H1 (cell line): ENCODE measurements around the gene KCNAB3. TPM values are rescaled to one million over a fixed set of nuclear protein-coding genes. Genes with fewer than 3 reads are reported as not detected.
A peak's percentile ranks its signal among the peaks of the same experiment; 100 is the strongest.

Source experiments
- CTCF ChIA-PET: fragments of 300-600 bp; sonication (Branson Sonifier 250); formaldehyde crosslinking; loops from one replicate; lab custom pipeline; 2021; ENCODE audit not compliant: partially characterized antibody; lab: Charles Lee
- POLR2A ChIA-PET: fragments of 300-600 bp; sonication (Branson Sonifier 250); formaldehyde crosslinking; loops from one replicate; lab custom pipeline; 2021; ENCODE audit warnings: inconsistent platforms; ENCODE audit not compliant: partially characterized antibody; lab: Charles Lee
- DNase-seq, 2 experiments: peaks; one replicate each; pipeline versions ENCODE4 v3.0.0 to v3.0.0-alpha.2; 2010 to 2022; ENCODE audit warnings: low spot score in 2 of 2, low read depth in 1 of 2, mixed read lengths in 1 of 2
- FAIRE-seq: peaks from 2 replicates; lab custom pipeline; 2011; peaks lifted over from hg19 to GRCh38; lab: Jason Lieb, UNC
- H2AFZ ChIP-seq: 2 replicates; pipeline ENCODE4 v1.8.1; 2012; ENCODE audit warnings: low read length, inconsistent platforms
- H2AK5ac ChIP-seq: 2 replicates; pipeline ENCODE4 v1.6.1; 2013; ENCODE audit warnings: low read depth, low read length
- H2BK120ac ChIP-seq: replicated peaks from 2 replicates; pipeline ENCODE3; 2013; ENCODE audit warnings: low read depth, low read length, inconsistent platforms
- H2BK12ac ChIP-seq: 2 replicates; pipeline ENCODE4 v1.6.1; 2013; ENCODE audit warnings: low read depth, low read length
- H2BK15ac ChIP-seq: 2 replicates; pipeline ENCODE4 v1.6.1; 2013; ENCODE audit warnings: low read length
- H2BK20ac ChIP-seq: 2 replicates; pipeline ENCODE4 v1.6.1; 2013; ENCODE audit warnings: low read length
- H2BK5ac ChIP-seq: 2 replicates; pipeline ENCODE4 v1.6.1; 2013; ENCODE audit warnings: low read depth, low read length
- H3K14ac ChIP-seq: 2 replicates; pipeline ENCODE4 v1.6.1; 2013; ENCODE audit warnings: inconsistent platforms; ENCODE audit not compliant: insufficient read length
- H3K18ac ChIP-seq: 2 replicates; pipeline ENCODE4 v1.6.1; 2013; ENCODE audit warnings: low read length; ENCODE audit errors: extremely low read depth
- H3K23ac ChIP-seq: 2 replicates; pipeline ENCODE4 v1.6.1; 2013; ENCODE audit warnings: inconsistent platforms; ENCODE audit not compliant: insufficient read length
- H3K23me2 ChIP-seq: 2 replicates; pipeline ENCODE4 v1.6.1; 2013; ENCODE audit warnings: low read depth, low read length
- H3K27ac ChIP-seq: 2 replicates; pipeline ENCODE4 v1.6.1; 2011; ENCODE audit warnings: low read depth, low read length, inconsistent platforms
- H3K27me3 ChIP-seq, 4 experiments: replicated peaks in 1 of 4; 1 replicate in 1 of 4; 2 replicates in 3 of 4; pipeline versions ENCODE4 v1.6.1 to v1.8.1; 2011 to 2013; ENCODE audit warnings: low read length in 3 of 4, mild to moderate bottlenecking in 3 of 4, inconsistent platforms in 2 of 4, mixed read lengths in 2 of 4, moderate library complexity in 1 of 4; ENCODE audit not compliant: control insufficient read depth in 3 of 4, insufficient read depth in 3 of 4; ENCODE audit errors: extremely low read depth in 1 of 4
- H3K36me3 ChIP-seq, 4 experiments: 2 replicates each; pipeline versions ENCODE4 v1.6.1 to v1.8.1; 2011 to 2013; ENCODE audit warnings: mild to moderate bottlenecking in 4 of 4, low read length in 3 of 4, moderate library complexity in 2 of 4, control low read depth in 1 of 4, inconsistent platforms in 1 of 4; ENCODE audit not compliant: insufficient read depth in 4 of 4, control insufficient read depth in 2 of 4
- H3K4ac ChIP-seq: replicated peaks from 2 replicates; pipeline ENCODE3; 2013; ENCODE audit warnings: low read length, low read depth, mixed read lengths, inconsistent platforms; ENCODE audit not compliant: insufficient read length
- H3K4me1 ChIP-seq, 4 experiments: replicated peaks in 1 of 4; 1 replicate in 1 of 4; 2 replicates in 3 of 4; pipeline versions ENCODE4 v1.6.1 to v1.8.1; 2011 to 2013; ENCODE audit warnings: low read length in 3 of 4, inconsistent platforms in 2 of 4, mixed read lengths in 1 of 4; ENCODE audit not compliant: insufficient read depth in 4 of 4, control insufficient read depth in 3 of 4
- H3K4me2 ChIP-seq, 2 experiments: 2 replicates each; pipeline versions ENCODE4 v1.6.1 to v1.8.1; 2011 to 2013; ENCODE audit warnings: low read depth in 2 of 2, low read length in 2 of 2, control low read depth in 1 of 2, inconsistent platforms in 1 of 2, mild to moderate bottlenecking in 1 of 2; ENCODE audit not compliant: insufficient read depth in 1 of 2
- H3K4me3 ChIP-seq, 4 experiments: fragments of 200-600, 300-600 bp in 1 of 4; sonication (generic), shearing (Covaris generic), sonication (Bioruptor Twin) in 1 of 4; 2 replicates each; pipeline versions ENCODE4 v1.5.1 to v1.8.1; 2011 to 2016; ENCODE audit warnings: low read length in 4 of 4, low read depth in 3 of 4, control low read depth in 2 of 4, inconsistent platforms in 2 of 4, mild to moderate bottlenecking in 2 of 4, mixed read lengths in 1 of 4, moderate library complexity in 1 of 4; ENCODE audit not compliant: insufficient read depth in 2 of 4; ENCODE audit errors: extremely low read depth in 1 of 4
- H3K56ac ChIP-seq: replicated peaks from 2 replicates; pipeline ENCODE3; 2013; ENCODE audit warnings: low read depth, mild to moderate bottlenecking, mixed read lengths, low read length, inconsistent platforms; ENCODE audit not compliant: insufficient read length
- H3K79me1 ChIP-seq: 2 replicates; pipeline ENCODE4 v1.6.1; 2013; ENCODE audit warnings: low read depth, low read length, control low read depth
- H3K79me2 ChIP-seq, 2 experiments: 2 replicates each; pipeline versions ENCODE4 v1.6.1 to v1.8.1; 2012 to 2013; ENCODE audit warnings: low read length in 2 of 2, mild to moderate bottlenecking in 2 of 2, inconsistent platforms in 1 of 2; ENCODE audit not compliant: insufficient read depth in 2 of 2, control insufficient read depth in 1 of 2
- H3K9ac ChIP-seq, 4 experiments: replicated peaks in 1 of 4; 1 replicate in 1 of 4; 2 replicates in 3 of 4; pipeline versions ENCODE4 v1.6.1 to v1.8.1; 2011 to 2013; ENCODE audit warnings: low read depth in 3 of 4, low read length in 3 of 4, control low read depth in 2 of 4, mild to moderate bottlenecking in 2 of 4, moderate library complexity in 2 of 4, inconsistent platforms in 1 of 4; ENCODE audit errors: extremely low read depth in 1 of 4
- H3K9me3 ChIP-seq, 2 experiments: 2 replicates each; pipeline versions ENCODE4 v1.6.1 to v1.8.1; 2012 to 2013; ENCODE audit warnings: mild to moderate bottlenecking in 2 of 2, moderate library complexity in 2 of 2, control low read depth in 1 of 2, inconsistent platforms in 1 of 2, low read depth in 1 of 2, low read length in 1 of 2, mixed read lengths in 1 of 2; ENCODE audit not compliant: insufficient read depth in 2 of 2
- H4K20me1 ChIP-seq, 2 experiments: replicated peaks in 1 of 2; 2 replicates each; pipeline versions ENCODE3 to v1.8.1; 2011 to 2013; ENCODE audit warnings: inconsistent platforms in 2 of 2, low read length in 2 of 2, mild to moderate bottlenecking in 1 of 2; ENCODE audit not compliant: insufficient read depth in 2 of 2, control insufficient read depth in 1 of 2
- H4K5ac ChIP-seq: 2 replicates; pipeline ENCODE4 v1.6.1; 2013; ENCODE audit warnings: low read length, low read depth, mixed read lengths, inconsistent platforms; ENCODE audit not compliant: insufficient read length
- H4K8ac ChIP-seq: 2 replicates; pipeline ENCODE4 v1.8.0; 2013; ENCODE audit warnings: mild to moderate bottlenecking, moderate library complexity, low read length, inconsistent platforms; ENCODE audit not compliant: insufficient read depth; ENCODE audit errors: extremely low read depth
- H4K91ac ChIP-seq: replicated peaks from 2 replicates; pipeline ENCODE3; 2013; ENCODE audit warnings: low read length, mixed read lengths, inconsistent platforms; ENCODE audit not compliant: insufficient read length
- CTBP2 ChIP-seq: IDR thresholded peaks from 2 replicates; pipeline ENCODE4 v1.7.0; 2011; ENCODE audit warnings: borderline replicate concordance, mild to moderate bottlenecking, moderate library complexity, mixed read lengths, low read length; ENCODE audit not compliant: insufficient read depth, insufficient read length
- KDM1A ChIP-seq: fragments of 200-600, 300-600 bp; sonication (generic); IDR thresholded peaks from 2 replicates; pipeline ENCODE4 v1.7.1; 2016; ENCODE audit warnings: mild to moderate bottlenecking, low read length, borderline replicate concordance
- KDM4A ChIP-seq: IDR thresholded peaks from one replicate; pipeline ENCODE4 v1.7.1; 2012; ENCODE audit warnings: low read depth, mild to moderate bottlenecking, moderate library complexity, low read length, inconsistent platforms; ENCODE audit not compliant: severe bottlenecking
- RBBP5 ChIP-seq: IDR thresholded peaks from 2 replicates; pipeline ENCODE4 v1.7.1; 2012; ENCODE audit warnings: low read depth, mild to moderate bottlenecking, inconsistent platforms, low read length, moderate library complexity, borderline replicate concordance
- SIN3A ChIP-seq, 2 experiments: IDR thresholded peaks in 1 of 2; conservative IDR thresholded peaks in 1 of 2; 2 replicates each; pipeline ENCODE4 v1.6.1; 2011 to 2012; ENCODE audit warnings: low read length in 2 of 2, improper control_type of control experiment in 1 of 2, low read depth in 1 of 2, mild to moderate bottlenecking in 1 of 2
- SUZ12 ChIP-seq: fragments of 200-600 bp; sonication (generic); IDR thresholded peaks from 2 replicates; pipeline ENCODE4 v1.6.1; 2012; ENCODE audit warnings: mild to moderate bottlenecking, inconsistent platforms, low read length, moderate library complexity, mixed read lengths
- TAF1 ChIP-seq: IDR thresholded peaks from 2 replicates; pipeline ENCODE4 v1.6.1; 2011; ENCODE audit warnings: mild to moderate bottlenecking, low read depth, low read length
- WGBS, 2 experiments: shearing (Covaris generic) in 1 of 2; methylation state at CpG; one replicate each; pipeline versions ENCODE4 v1.1.6 to v1.1.7; 2013 to 2015; ENCODE audit warnings: low lambda C conversion rate in 2 of 2, mixed read lengths in 2 of 2, inconsistent platforms in 1 of 2, low coverage in 1 of 2, missing lambda C conversion rate in 1 of 2; ENCODE audit not compliant: insufficient replicate concordance in 2 of 2, insufficient coverage in 1 of 2, insufficient read length in 1 of 2; ENCODE audit errors: extremely low coverage in 1 of 2, missing lambda C conversion rate in 1 of 2; 5-methylcytosine and 5-hydroxymethylcytosine counted together
- polyA plus RNA-seq, 7 experiments: library from polyadenylated mRNA; depleted of rRNA in 3 of 7; stranded (reverse) in 5 of 7; unstranded in 2 of 7; fragments of >200 nt in 5 of 7; fragments of 200-250 nt in 2 of 7; gene quantifications; 1 replicate in 5 of 7; 2 replicates in 1 of 7; 4 replicates in 1 of 7; pipeline versions ENCODE4 v1.2.1 to v1.2.3, GENCODE V29; 2011 to 2013; ENCODE audit warnings: missing spikeins in 2 of 7, mixed read lengths in 2 of 7
- total RNA-seq: library from RNA; stranded (reverse); fragmentation: NEBNext Ultra II Directional; extraction: Animal tissue kit (Norgen Biotek cat#: 25700); gene quantifications from 2 replicates; pipeline ENCODE4 v1.2.1, GENCODE V29; 2021
- TF ChIP-seq, protein P1 (sequence below): IDR thresholded peaks from 2 replicates; pipeline ENCODE4 v1.6.1; 2012; ENCODE audit warnings: inconsistent platforms

Gene KCNAB3
- total and polyA plus RNA-seq, 2 of the 8 experiments (the other 6 are each of a cell fraction or from before 2014, with no cell fraction given), result 1.7 to 2.4 TPM

GRCh38 chr17:7885367-7886226 lies 44.1 kb downstream of the KCNAB3 start:
- H4K20me1 ChIP-seq, result no peaks in the 10 kb centered on the region
- DNase-seq (peak in 1 of 2 experiments; percentile 66), FAIRE-seq (no peak)
- POLR2A ChIA-PET, result interaction anchor here (0.6 to 1.7 kb wide), 4 partner anchors 17 to 95 kb away, joined by 3 to 6 read pairs (median 3); no protein-coding TSS in a partner anchor
- peak overlapping the region; percentile 79 for H3K4ac ChIP-seq
- no peak overlapping the region for H2AK5ac ChIP-seq
- H2BK15ac ChIP-seq, result 0 out of 2 replicates have a peak overlapping the region, but pooled peaks have one; percentile 25
- H3K9ac ChIP-seq, result peak overlapping the region in 1 of 4 experiments; percentile 24; a peak in 1 of 7 replicates
- H3K14ac ChIP-seq, result no peak overlapping the region
- peaks cover 9 to 30% (median 17%) of the 10 kb centered on the region in 4 experiments for H3K4me1 ChIP-seq
- H3K18ac ChIP-seq, result no peak overlapping the region; the same call in 1 of the 2 replicates
- H3K4me3 ChIP-seq, result peak overlapping the region; percentile 52 to 83 (median 70)
- no peak overlapping the region for H3K27ac ChIP-seq
- peak overlapping the region; percentile 82 to 100 for H3K4me2 ChIP-seq
- H3K79me2 ChIP-seq, result no peaks in the 10 kb centered on the region
- peak overlapping the region; percentile 67 for H4K91ac ChIP-seq
- peaks cover 0 to 10% (median 3%) of the 10 kb centered on the region in 4 experiments; a peak in 3 of 7 replicates for H3K27me3 ChIP-seq
- H3K36me3 ChIP-seq, result peaks cover 0 to 4% (median under 1%) of the 10 kb centered on the region in 4 experiments; a peak in 3 of 8 replicates
- H3K79me1 ChIP-seq, result no peaks in the 10 kb centered on the region
- no peak overlapping the region for H3K23ac ChIP-seq
- WGBS, 2 experiments, result 3% methylated on average over 15 of the region's 64 CpGs; no CpG with 5 or more reads in 1 of the 2 experiments
- no peak overlapping the region for H2AFZ ChIP-seq
- CTCF ChIA-PET, result interaction anchor here (0.6 to 1.3 kb wide), 3 partner anchors 15 to 23 kb away, joined by 3 to 4 read pairs (median 3); no protein-coding TSS in a partner anchor
- peaks cover 24% of the 10 kb centered on the region for H3K23me2 ChIP-seq
- no peak overlapping the region for H3K56ac ChIP-seq
- H2BK5ac ChIP-seq, result no peak overlapping the region; the same call in 1 of the 2 replicates
- no peak overlapping the region for H4K5ac ChIP-seq
- no peak overlapping the region for H2BK12ac ChIP-seq
- H2BK20ac ChIP-seq, result 0 out of 2 replicates have a peak overlapping the region, but pooled peaks have one; percentile 86
- no peak overlapping the region for H2BK120ac ChIP-seq
- H4K8ac ChIP-seq, result no peak overlapping the region; the same call in none of the 2 replicates
- H3K9me3 ChIP-seq, result no peaks in the 10 kb centered on the region
- TF ChIP-seq KDM4A (peak; percentile 81), SIN3A (conservative IDR thresholded peaks at IDR 0.05 in 1 of 2, IDR thresholded peaks at IDR 0.05 in 1 of 2; ENCODE audit: low read depth in 1 of 2, low read length in 2 of 2) (peak; percentile 38 to 72; a peak in 2 of 4 replicates), CTBP2 (peak; percentile 8), TAF1 (0 out of 2 replicates have a peak, but pooled peaks have one; percentile 28), RBBP5 (peak; percentile 44; the same call in 1 of the 2 replicates), SUZ12 (peak; percentile 36; the same call in 1 of the 2 replicates), KDM1A (peak; percentile 47; the same call in 1 of the 2 replicates)
- TF ChIP-seq, protein P1, sequence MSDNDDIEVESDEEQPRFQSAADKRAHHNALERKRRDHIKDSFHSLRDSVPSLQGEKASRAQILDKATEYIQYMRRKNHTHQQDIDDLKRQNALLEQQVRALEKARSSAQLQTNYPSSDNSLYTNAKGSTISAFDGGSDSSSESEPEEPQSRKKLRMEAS, result peak; percentile 18; the same call in 1 of the 2 replicates
